ENCODE measurements around the gene BHLHE23. TPM values are rescaled to one million over a fixed set of nuclear protein-coding genes. Genes with fewer than 3 reads are reported as not detected.

BHLHE23 gene
- total RNA-seq, 1 donor from 2014 or later: not detected

- no peak for TF ChIP-seq CTCF (IDR thresholded peaks at IDR 0.05)
- Mint-ChIP-seq H3K27ac (ENCODE audit: unreplicated experiment) (no peak overlapping the region), H3K9me3 (ENCODE audit: low read depth) (no peaks in the 10 kb centered on the region), H3K27me3 (ENCODE audit: low read depth) (peaks cover 49% of the 10 kb centered on the region), H3K36me3 (ENCODE audit: low read depth) (no peaks in the 10 kb centered on the region), H3K4me3 (ENCODE audit: unreplicated experiment) (no peak overlapping the region), H3K4me1 (ENCODE audit: low read depth) (peaks cover 3% of the 10 kb centered on the region)
- DNase-seq (ENCODE audit: low spot score): peak; percentile 72
These were observed 15.7 kb upstream of the BHLHE23 start for GRCh38 chr20:63022501-63022900.

- no peak overlapping the region for H3K27ac Mint-ChIP-seq (ENCODE audit: unreplicated experiment)
- H3K9me3 Mint-ChIP-seq (ENCODE audit: low read depth): no peaks in the 10 kb centered on the region
- no peaks in the 10 kb centered on the region for H3K36me3 Mint-ChIP-seq (ENCODE audit: low read depth)
- no peak for TF ChIP-seq CTCF (IDR thresholded peaks at IDR 0.05)
- peaks cover 3% of the 10 kb centered on the region for H3K4me1 Mint-ChIP-seq (ENCODE audit: low read depth)
- peaks cover 45% of the 10 kb centered on the region for H3K27me3 Mint-ChIP-seq (ENCODE audit: low read depth)
- DNase-seq (ENCODE audit: low spot score): peak; percentile 84
- no peak overlapping the region for H3K4me3 Mint-ChIP-seq (ENCODE audit: unreplicated experiment)
These were observed 14.9 kb upstream of the BHLHE23 start for GRCh38 chr20:63021356-63022321.

GRCh38 chr20:63020681-63021080, 13.9 kb upstream of the BHLHE23 start:
- H3K36me3 Mint-ChIP-seq (ENCODE audit: low read depth): no peaks in the 10 kb centered on the region
- no peak for DNase-seq (ENCODE audit: low spot score)
- no peaks in the 10 kb centered on the region for H3K9me3 Mint-ChIP-seq (ENCODE audit: low read depth)
- H3K4me3 Mint-ChIP-seq (ENCODE audit: unreplicated experiment): no peak overlapping the region
- H3K4me1 Mint-ChIP-seq (ENCODE audit: low read depth): peaks cover 1% of the 10 kb centered on the region
- peaks cover 46% of the 10 kb centered on the region for H3K27me3 Mint-ChIP-seq (ENCODE audit: low read depth)
- no peak overlapping the region for H3K27ac Mint-ChIP-seq (ENCODE audit: unreplicated experiment)
- TF ChIP-seq CTCF (IDR thresholded peaks at IDR 0.05): no peak

DNA sequence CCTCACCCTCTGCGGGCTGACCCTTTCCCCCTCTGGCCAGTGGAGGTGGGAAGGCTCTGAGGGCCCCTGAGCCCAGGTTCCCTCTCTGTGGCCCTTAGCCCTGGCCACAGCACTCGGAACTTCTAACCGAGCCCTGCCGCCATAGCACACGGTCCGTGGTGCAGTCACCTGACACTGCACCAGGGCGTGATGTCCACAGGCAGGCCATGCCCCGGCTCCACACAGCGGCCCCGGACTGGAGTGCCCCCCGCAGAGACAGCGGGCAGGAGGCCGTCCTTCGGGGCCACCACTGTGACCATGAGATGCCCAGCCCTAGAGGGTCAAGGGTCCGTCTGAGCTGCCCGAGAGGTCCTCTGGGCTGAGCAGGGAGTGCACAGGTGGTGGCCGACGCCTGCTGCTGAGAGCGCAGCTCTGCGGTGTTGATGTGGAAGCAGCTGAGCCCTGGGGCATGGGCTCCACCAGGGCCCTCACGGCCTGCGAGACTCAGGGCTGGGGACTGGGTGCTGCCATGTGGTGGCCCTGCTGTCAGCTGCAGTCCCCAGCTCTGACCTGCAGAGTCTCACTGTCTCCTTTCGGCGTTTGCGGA, 11.2 kb upstream of the BHLHE23 start:
- peaks cover 46% of the 10 kb centered on the region for H3K27me3 Mint-ChIP-seq (ENCODE audit: low read depth)
- H3K4me3 Mint-ChIP-seq (ENCODE audit: unreplicated experiment): no peak overlapping the region
- H3K36me3 Mint-ChIP-seq (ENCODE audit: low read depth): peaks cover 7% of the 10 kb centered on the region
- peaks cover 5% of the 10 kb centered on the region for H3K4me1 Mint-ChIP-seq (ENCODE audit: low read depth)
- peak; percentile 84 for DNase-seq (ENCODE audit: low spot score)
- no peak for TF ChIP-seq CTCF (IDR thresholded peaks at IDR 0.05)
- peaks cover 11% of the 10 kb centered on the region for H3K9me3 Mint-ChIP-seq (ENCODE audit: low read depth)
- H3K27ac Mint-ChIP-seq (ENCODE audit: unreplicated experiment): no peak overlapping the region

DNA sequence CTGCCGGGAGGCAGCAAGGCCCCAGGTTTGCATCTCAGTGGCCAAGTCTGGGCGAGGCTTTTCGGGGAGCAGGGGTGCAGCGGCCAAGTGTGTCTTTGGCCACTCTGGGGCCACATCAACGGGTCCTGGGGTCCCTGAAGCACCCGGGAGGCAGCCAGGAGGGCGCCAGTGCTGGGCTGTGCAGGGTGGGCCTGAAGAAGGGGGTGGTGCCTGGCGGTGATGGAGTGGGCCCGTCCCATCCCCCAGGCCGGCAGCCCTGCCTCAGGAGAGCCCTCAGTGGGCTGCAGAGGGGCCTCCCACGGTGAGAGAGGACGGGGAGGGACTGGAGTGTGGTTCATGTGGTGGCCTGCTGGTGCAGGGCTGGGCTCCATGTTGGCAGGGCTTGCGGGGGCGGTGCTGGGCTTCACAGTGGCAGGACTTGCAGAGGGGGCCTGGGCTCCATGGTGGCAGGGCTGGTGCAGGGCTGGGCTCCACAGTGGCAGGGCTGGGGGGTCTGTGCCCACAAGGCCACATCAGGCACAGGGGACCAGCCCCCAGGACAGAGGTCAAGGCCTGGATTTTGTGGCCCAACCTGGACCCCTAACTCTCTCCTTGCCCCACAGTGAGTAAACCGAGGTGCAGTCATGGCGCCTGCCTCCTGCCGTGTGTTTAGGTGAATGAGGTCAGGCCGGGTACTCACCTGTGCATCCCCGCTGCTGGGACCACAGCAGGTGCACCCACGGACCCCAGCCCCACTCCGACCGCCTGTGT, 10.5 kb upstream of the BHLHE23 start:
- H3K4me1 Mint-ChIP-seq (ENCODE audit: low read depth): peaks cover 5% of the 10 kb centered on the region
- peak; percentile 91 for DNase-seq (ENCODE audit: low spot score)
- no peak for TF ChIP-seq CTCF (IDR thresholded peaks at IDR 0.05)
- H3K4me3 Mint-ChIP-seq (ENCODE audit: unreplicated experiment): no peak overlapping the region
- H3K27ac Mint-ChIP-seq (ENCODE audit: unreplicated experiment): no peak overlapping the region
- H3K27me3 Mint-ChIP-seq (ENCODE audit: low read depth): peaks cover 44% of the 10 kb centered on the region
- H3K36me3 Mint-ChIP-seq (ENCODE audit: low read depth): peaks cover 7% of the 10 kb centered on the region
- peaks cover 12% of the 10 kb centered on the region for H3K9me3 Mint-ChIP-seq (ENCODE audit: low read depth)

Data from chondrocyte (in vitro differentiated cells).